Measurements from ENCODE around the gene TMEM245. TPM values are rescaled to one million over a fixed set of nuclear protein-coding genes. Genes with fewer than 3 reads are reported as not detected.

The TMEM245 gene
- 53.4 and 63.9 TPM in 2 replicates for total RNA-seq

GRCh38 chr9:109119439-109120203 lies at the start of gene TMEM245:
TSS of gene TMEM245 (minus strand) at chr9:109119947. CDS start at chr9:109119913, 34 bp downstream.

GRCh38 chr9:109166771-109167601 lies 47.2 kb upstream of the TMEM245 start, which contains the start of gene FRRS1L:
TSS of gene FRRS1L (minus strand) at chr9:109167249. CDS start at chr9:109167138, 111 bp downstream.

GRCh38 chr9:109012876-109013678 lies 106.7 kb downstream of the TMEM245 start, which contains the start of gene CTNNAL1:
TSS of gene CTNNAL1 (minus strand) at chr9:109013499. CDS start at chr9:109013442, 57 bp downstream.

Small RNA genes lying within 50 kb of the gene (small RNA-seq; reads per million reads assigned to genes)
- gene MIR32, result 18.8 reads per million, percentile 95 among the genes with 10 or more reads in this experiment
- gene RF00019, result not detected

Other genes starting within 250 kb of the TMEM245 start
- gene ELP1, start 185.8 kb downstream of the TMEM245 start, total RNA-seq, result 25.2 and 29.0 TPM in 2 replicates
- gene ABITRAM, start 185.5 kb downstream of the TMEM245 start, total RNA-seq, result 10.3 and 13.0 TPM in 2 replicates
- 232 and 249 TPM in 2 replicates for gene CTNNAL1, start 106.4 kb downstream of the TMEM245 start, total RNA-seq
- 1.6 and 4.4 TPM in 2 replicates for gene FRRS1L, start 47.3 kb upstream of the TMEM245 start, total RNA-seq
- 11.4 and 17.0 TPM in 2 replicates for gene EPB41L4B, start 201.1 kb upstream of the TMEM245 start, total RNA-seq